Measurements from ENCODE around the gene CCDC102A.
A peak's percentile ranks its signal among the peaks of the same experiment; 100 is the strongest.

The CCDC102A gene

DNA sequence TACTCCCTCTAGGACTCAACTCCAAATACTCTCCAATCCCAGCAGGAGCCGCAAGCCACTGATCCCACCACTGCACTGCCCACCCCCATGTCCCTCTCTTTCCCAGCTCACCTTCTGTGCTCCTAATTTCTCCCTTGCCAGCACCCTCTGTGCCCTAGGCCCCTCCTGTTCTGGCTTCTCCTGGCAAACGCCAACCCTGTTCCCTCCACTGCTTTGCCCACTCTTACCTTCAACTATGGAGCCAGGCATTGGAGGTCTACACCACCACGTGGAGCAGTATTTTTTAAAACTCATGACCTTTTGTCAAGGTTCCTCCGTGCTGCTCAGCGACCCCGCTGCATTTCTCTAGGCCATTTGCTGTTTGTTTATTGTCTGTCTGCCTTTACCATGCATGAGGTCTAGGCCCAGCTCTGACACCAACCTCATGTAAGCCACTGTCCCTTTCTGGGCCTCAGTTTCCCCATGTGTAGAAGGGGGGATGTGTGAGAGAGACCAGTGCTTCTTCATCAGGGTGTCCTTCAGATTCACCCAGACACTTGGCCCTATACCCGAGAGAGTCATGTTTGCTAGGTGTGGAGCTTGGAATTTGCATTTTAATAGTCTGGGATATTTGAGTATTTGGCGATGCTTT lies 4.6 kb downstream of the CCDC102A start:
- DNase-seq (ENCODE audit: low spot score), result peak; percentile 54
- H3K27ac ChIP-seq, result no peak overlapping the region
- H3K4me3 ChIP-seq, result no peak overlapping the region
- TF ChIP-seq, protein P1, sequence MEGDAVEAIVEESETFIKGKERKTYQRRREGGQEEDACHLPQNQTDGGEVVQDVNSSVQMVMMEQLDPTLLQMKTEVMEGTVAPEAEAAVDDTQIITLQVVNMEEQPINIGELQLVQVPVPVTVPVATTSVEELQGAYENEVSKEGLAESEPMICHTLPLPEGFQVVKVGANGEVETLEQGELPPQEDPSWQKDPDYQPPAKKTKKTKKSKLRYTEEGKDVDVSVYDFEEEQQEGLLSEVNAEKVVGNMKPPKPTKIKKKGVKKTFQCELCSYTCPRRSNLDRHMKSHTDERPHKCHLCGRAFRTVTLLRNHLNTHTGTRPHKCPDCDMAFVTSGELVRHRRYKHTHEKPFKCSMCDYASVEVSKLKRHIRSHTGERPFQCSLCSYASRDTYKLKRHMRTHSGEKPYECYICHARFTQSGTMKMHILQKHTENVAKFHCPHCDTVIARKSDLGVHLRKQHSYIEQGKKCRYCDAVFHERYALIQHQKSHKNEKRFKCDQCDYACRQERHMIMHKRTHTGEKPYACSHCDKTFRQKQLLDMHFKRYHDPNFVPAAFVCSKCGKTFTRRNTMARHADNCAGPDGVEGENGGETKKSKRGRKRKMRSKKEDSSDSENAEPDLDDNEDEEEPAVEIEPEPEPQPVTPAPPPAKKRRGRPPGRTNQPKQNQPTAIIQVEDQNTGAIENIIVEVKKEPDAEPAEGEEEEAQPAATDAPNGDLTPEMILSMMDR (IDR thresholded peaks at IDR 0.05), result no peak

DNA sequence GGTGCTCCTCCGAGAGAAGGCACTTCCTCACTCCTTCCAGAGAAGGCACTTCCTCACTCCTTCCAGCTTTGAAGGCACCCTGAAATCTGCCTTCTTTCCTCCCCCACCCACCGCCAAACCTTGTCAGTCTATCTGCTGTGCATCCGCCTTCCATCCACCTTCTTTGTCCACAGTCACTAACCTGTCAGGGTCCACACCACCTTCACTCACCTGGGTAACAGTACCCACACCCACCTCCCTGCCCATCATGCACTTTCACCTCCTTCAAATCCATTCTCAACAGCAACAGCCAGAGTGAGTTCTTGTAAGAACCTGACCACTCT lies 5.2 kb downstream of the CCDC102A start:
- H3K27ac ChIP-seq, result no peak overlapping the region
- peak; percentile 57 for DNase-seq (ENCODE audit: low spot score)
- TF ChIP-seq, protein P1 (IDR thresholded peaks at IDR 0.05), result no peak
- H3K4me3 ChIP-seq, result no peak overlapping the region

DNA sequence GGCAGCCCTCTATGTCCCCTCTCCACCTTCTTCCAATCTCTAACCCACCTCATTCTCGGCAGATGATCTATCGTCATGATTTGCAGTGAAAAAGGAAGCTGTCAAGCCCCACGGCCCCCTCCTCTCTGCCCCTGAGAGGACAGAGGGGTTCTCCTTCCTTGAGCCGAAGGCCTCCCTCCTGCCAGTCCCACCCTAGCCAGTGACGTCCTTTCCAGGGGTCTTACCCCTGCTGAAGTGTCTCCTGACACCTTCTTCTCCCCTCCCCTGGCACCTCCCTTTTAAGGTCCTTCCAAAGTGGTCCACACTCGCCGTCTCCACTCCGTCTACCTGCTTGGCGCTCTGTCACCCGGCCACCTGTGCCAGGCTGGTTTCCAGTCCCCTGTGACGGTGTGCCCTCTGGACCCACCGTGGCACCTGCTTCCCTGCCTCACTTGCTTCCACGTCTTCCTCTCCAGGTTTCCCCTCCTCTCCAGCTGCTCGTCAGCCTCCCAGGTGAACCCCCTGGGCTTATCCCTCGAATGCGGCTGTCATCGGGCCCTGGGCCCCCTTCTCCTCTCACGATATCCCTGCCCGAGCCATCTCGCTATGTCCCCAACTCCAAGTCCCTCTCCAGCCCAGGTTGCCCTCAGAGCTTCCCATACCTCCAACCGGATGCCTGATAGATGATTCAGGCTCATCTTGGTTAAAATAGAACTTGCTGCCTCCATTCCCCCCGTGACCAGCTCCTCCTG lies 5.7 kb downstream of the CCDC102A start:
- TF ChIP-seq, protein P1 (IDR thresholded peaks at IDR 0.05), result no peak
- H3K4me3 ChIP-seq, result no peak overlapping the region
- DNase-seq (ENCODE audit: low spot score), result peak; percentile 65
- H3K27ac ChIP-seq, result peak overlapping the region; percentile 14 to 74

DNA sequence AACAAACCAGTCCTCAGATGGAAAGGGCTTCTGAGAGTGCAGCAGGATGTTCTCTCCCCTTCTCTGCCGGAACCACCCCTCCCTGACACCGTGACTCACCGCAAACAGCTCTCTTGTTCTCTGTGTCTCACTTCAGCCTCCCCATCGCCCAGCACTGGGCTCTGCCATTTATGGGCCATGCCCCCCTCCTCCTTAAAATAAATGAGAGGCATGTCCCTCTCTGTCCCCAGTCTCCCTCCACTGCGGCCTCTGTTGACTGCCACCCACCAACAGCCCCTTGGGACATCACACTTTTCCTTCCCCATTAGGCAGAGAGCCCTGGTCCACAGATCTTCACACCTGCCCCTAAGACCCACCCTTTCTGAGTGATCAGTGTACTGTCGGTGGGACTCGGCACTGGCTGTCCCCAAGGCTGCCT lies 6.3 kb downstream of the CCDC102A start:
- no peak overlapping the region for H3K4me3 ChIP-seq
- H3K27ac ChIP-seq, result peak overlapping the region; percentile 14 to 74
- DNase-seq (ENCODE audit: low spot score), result peak; percentile 72
- TF ChIP-seq, protein P1 (IDR thresholded peaks at IDR 0.05), result no peak

DNA sequence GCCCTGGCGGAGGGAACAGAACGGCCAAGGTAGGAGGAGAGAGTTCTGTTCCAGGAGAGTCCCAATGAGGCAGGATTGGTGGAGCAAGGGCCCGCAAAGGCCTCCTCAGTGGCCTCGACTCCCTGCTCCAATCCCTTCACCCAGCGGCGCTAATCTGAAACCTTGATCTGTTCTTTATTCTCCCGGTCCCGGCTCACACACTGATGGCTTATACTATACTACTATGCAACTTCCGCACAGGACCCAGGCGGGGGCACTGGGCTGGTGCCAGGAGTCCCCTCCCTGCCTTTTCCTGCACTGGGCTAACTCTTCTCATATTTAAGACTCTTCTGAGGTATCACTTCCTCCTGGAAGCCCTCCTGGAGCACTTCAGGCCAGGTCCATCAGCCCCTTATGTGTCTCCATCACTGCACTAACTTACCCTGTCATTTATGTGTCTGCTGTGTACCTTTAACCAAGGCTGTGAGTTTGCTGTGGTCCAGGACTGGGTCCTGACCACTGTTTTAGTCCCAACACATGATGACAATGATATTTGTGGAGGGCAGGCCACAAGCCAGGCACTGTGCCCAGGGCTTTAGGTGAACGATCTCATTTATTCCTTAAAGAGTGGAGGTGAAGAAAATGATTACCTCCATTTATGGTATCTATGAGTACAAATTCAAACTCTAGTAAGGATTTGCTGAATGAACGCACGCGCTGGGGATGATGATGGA lies 6.8 kb downstream of the CCDC102A start:
- Histone ChIP-seq H3K4me3 (no peak overlapping the region), H3K27ac (peak overlapping the region in 1 of 2 donors; percentile 74)
- no peak for DNase-seq (ENCODE audit: low spot score)
- TF ChIP-seq, protein P1 (IDR thresholded peaks at IDR 0.05), result no peak

DNA sequence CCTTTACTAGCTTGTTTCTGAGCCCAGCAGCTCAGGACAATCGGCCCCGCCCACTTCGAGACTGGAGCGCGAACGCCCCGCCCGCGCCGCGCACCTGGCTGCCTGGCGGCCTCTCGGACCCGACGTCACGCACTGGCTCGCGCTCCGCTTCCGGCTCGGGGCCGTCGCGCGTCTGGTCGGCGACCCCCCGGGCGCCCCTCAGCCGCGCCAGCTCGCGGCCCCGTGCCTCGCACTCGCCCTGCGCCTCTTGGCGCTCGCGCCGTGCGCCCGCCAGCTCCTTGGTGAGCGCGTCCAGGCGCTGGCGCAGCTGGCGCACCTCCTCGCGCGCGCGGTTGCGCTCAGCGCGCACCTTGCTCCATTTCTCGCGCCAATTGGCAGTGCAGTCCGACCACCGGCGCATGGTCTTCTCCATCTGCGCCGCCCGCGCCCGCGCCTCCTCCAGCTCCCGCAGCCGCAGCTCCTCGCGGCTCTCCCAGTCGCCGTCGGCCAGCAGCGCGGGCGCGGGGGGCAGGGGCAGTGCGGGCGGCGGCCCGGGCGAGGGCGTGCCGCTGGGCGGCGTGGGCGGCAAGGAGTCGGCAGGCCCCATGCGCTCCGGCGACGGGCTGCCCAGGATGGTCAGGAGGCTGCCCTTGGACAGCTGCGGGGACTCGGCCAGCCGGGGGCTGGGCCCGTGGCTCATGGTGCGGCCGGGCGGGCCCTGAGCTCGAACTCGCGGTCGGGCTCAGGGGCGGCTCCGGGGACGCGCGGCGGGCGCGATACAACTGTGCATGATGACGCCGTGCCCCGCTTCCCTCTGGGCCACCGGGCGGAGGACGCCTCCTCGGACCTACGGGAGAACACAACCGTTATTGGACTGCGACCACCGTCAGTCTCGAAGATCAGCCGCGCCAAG lies 7.6 kb downstream of the CCDC102A start:
- no peak overlapping the region for H3K4me3 ChIP-seq
- TF ChIP-seq, protein P1 (IDR thresholded peaks at IDR 0.05), result no peak
- no peak overlapping the region for H3K27ac ChIP-seq
- DNase-seq (ENCODE audit: low spot score), result no peak

Data from coronary artery (tissue), 2 donors.